GM21390 (cell line): ENCODE data around the gene CROCC2.

Experiments
- ATAC-seq: cut with Tn5 transposase; IDR thresholded peaks from one replicate; pipeline ENCODE4 v1.9.1; 2021; ENCODE audit not compliant: unreplicated experiment

CROCC2 gene

DNA sequence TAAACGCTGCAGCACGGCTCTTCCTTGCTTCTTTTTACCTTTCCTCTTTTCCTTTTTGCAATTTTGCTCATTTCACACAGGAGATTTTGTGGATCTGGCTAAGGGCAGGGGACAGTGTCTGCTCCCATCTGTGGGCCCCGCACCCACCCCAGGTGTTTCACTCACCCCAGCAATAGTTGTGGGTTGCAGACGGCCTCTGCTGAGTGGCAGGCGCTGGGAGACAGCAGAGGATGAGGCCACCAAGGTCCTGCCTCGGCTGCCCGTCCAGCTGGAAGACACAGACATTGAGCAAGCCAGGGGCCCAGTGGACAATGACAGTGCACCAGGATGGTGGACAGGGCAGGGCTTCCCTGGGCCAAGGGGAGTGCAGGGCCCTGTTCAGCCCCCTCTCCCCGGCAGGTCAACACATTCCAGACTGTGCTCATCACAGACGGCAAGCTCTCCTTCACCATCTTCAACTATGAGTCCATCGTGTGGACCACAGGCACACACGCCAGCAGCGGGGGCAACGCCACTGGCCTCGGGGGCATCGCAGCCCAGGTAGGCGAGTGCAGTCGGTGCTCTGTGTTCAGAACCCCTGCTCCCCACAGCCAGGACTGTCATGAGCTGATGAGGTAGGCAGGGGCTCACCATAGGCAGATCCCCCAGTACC is 127.3 kb downstream of the CROCC2 start:
- ATAC-seq = no peak

- no peak for ATAC-seq
Observed at GRCh38 chr2:241033994-241034393, 127.9 kb downstream of the CROCC2 start.

DNA sequence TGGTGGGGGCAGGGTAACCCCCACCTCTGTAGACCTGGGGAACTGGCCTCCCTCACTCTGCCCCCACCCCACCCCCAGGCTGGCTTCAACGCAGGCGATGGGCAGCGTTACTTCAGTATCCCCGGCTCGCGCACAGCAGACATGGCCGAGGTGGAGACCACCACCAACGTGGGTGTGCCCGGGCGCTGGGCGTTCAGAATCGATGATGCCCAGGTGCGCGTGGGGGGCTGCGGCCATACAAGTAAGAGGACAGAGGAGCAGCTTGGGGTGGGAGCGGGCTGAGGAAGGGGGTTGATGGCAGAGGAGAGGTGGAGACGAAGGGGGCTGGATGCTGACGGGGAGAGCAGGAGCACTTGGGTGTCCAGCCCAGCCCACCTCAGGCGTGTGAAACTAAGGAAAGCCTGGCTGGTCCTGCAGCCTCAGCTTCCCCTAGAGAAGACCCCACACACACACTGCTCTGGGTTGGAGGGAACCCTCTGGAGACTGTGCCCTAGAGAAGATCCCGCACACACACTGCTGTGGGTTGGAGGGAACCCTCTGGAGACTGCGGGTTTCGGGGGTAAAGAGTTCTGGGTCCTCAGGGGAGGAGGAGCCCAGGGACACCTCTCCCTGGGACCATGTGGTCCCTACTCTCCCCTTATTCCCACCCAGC is 128.5 kb downstream of the CROCC2 start:
- no peak for ATAC-seq

DNA sequence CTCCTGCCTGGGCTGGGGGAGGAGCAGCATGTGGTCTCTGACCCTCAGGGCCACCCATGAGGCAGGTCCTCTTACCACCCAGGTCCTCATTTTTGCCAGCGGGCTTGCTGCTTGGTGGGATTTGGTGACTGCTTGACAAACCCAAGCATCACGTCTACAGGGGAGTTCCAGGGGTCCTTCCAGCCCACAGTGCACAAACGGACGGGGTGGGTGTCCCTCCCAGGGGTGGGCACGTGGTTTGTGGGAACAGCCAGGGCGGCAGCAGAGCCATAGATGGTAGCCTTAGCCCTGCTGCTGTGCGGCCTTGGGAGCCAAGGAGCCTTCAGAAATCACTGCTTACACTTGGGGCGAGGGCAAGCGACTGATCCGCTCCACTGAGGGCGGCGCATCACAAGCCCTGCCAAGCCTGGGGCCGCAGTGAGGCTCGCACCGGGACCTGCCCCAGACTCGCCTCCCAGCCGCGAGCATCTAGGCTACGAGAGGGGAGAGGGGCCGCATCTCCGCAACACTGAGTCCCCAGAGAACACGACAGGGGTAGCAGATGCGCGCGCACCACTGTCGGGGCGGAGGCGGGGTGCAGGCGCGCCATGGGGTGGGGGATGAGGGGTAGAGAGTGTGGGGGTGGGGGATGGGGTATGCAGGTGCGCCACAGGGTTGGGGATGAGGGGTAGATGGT is 129.1 kb downstream of the CROCC2 start:
- no peak for ATAC-seq

GRCh38 chr2:241035818-241036396 is 129.8 kb downstream of the CROCC2 start:
- peak; percentile 10 for ATAC-seq

DNA sequence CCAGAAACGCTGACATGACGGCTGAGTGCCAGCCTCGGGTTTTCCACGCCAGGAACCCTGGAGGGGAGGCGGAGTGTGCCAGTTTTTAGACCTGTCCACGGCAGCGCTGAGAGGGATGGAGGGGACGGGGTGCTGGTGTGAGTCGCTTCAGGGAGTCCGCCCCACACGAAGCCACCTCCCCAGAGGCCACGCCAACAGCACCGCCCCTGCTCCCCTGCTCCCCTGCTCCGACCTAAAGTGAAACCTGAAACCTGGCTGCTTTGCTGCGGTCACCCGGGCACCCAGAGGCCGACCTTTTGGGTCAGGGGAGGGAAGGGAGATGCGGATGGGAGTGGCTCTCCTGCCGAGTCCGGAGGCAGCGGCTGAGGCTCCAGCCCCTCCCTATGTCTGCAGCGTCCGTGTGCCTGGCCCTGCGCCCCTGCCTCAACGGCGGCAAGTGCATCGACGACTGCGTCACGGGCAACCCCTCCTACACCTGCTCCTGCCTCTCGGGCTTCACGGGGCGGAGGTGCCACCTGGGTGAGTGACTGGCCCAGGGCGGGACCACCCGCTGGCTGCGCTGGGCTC is 130.3 kb downstream of the CROCC2 start:
- peak; percentile 82 for ATAC-seq

- ATAC-seq = peak; percentile 5
Observed at GRCh38 chr2:241036964-241037421, 130.9 kb downstream of the CROCC2 start.

GRCh38 chr2:241037498-241037897 is 131.4 kb downstream of the CROCC2 start:
- no peak for ATAC-seq

DNA sequence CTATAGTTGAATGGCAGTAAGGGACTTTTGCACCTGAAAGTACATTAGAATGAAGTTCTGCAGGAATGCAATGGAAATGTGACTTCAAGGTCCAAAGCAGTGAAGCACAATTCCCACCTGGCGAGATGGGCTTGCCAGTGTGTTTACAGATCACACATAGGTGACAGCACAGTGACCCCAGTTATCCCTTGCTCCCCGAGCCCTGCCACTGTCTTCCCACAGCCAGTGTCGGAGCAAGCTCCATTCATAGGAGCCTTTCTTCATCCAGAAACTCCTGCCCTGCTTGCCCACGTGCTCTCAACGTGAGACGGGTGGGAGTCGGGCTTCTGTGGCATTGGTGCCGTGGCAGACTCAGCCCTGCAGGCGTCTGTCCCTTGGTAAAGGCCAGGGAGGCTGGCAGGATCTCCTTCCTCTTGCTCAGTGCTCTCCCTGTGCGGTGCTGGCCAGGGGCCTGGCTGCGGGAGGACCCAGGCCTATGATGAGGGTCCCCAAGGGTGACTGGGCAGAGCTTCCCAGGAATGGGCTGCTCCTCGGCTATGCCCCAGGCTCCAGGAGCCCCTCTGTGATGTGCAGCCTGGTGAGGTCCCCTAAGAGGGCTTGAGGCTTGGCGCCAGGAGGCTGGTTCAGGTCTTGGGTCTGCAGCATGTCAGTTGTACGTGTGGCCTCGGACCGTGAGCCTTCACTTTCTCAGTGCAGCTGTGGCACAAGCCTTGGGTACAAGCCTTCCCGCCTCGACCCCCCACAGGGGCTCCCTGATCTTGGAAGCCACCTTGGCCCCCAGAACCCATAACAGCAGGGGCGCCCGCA is 132.4 kb downstream of the CROCC2 start:
- ATAC-seq = no peak

GRCh38 chr2:241039416-241039815 is 133.3 kb downstream of the CROCC2 start:
- ATAC-seq = no peak

GRCh38 chr2:241040081-241040803 is 134.1 kb downstream of the CROCC2 start:
- ATAC-seq = no peak

DNA sequence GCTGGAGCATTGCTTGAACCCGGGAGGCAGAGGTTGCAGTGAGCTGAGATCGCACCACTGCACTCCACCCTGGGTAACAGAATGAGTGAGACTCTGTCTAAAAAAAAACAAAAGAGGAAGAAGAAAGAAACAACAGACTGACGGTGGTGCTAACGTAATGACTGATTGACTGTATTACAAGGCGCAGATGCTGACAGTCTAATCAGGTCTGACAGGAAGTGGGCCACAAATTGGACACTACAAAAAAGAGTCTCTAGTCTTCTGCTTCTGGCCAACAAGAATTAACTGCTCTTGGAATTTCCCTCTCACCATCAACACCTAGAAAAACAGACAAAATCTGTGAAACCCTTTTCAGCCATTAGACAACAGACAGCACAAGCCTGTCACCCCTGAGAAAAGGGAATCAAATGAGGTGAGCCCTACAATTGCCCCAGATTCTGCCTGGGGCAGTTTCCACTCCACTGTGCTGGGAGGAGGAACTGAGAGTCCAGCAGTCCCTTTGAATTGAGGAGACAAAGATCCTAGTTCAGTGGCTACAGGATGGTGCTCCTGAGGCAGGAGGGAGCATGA is 135.5 kb downstream of the CROCC2 start:
- ATAC-seq = peak; percentile 68
